ENCODE measurements around the gene HVCN1. TPM values are rescaled to one million over a fixed set of nuclear protein-coding genes. Genes with fewer than 3 reads are reported as not detected.

Gene HVCN1
- total and polyA plus RNA-seq, 2 donors (not counting 1 experiment from before 2014, with no cell fraction given): 216 to 422 TPM

GRCh38 chr12:110733900-110734299 lies 45.0 kb upstream of the HVCN1 start:
- ChIA-PET CTCF (interaction anchor here (1.2 kb wide), 1 partner anchor 132 kb away, joined by 3 read pairs; no protein-coding TSS in a partner anchor), POLR2A (no interaction called here)
- Mint-ChIP-seq H3K27me3 (no peaks in the 10 kb centered on the region), H3K4me3 (peak overlapping the region; percentile 56), H3K9me3 (ENCODE audit: insufficient read depth) (no peaks in the 10 kb centered on the region), H3K27ac (peak overlapping the region; percentile 87), H3K4me1 (peaks cover 63% of the 10 kb centered on the region)
- Histone ChIP-seq H3K27ac (ENCODE audit: low read length in 2 of 2) (peak overlapping the region in 1 of 2 donors; percentile 42), H3K9me3 (ENCODE audit: control extremely low read depth in 1 of 3, control insufficient read depth in 2 of 3, insufficient read depth in 1 of 3, low read length in 2 of 3) (no peaks in the 10 kb centered on the region), H3K4me3 (ENCODE audit: control extremely low read depth in 1 of 5, extremely low read depth in 1 of 5, insufficient read depth in 1 of 5, low read depth in 2 of 5, low read length in 4 of 5) (no peak overlapping the region), H3K79me2 (ENCODE audit: control insufficient read depth, insufficient read depth, low read length) (peaks cover 100% of the 10 kb centered on the region), H3K27me3 (replicated peaks in 1 of 4; ENCODE audit: control extremely low read depth in 1 of 4, control insufficient read depth in 3 of 4, insufficient read depth in 4 of 4, low read length in 3 of 4) (no peaks in the 10 kb centered on the region), H3K4me1 (ENCODE audit: control insufficient read depth in 2 of 2, insufficient read depth in 2 of 2, low read length in 2 of 2) (peaks cover 30 to 31% of the 10 kb centered on the region in 2 donors), H4K20me1 (ENCODE audit: control insufficient read depth, insufficient read depth, low read length, poor library complexity, severe bottlenecking) (peaks cover 53% of the 10 kb centered on the region), H3K9ac (ENCODE audit: low read length) (no peak overlapping the region), H3K36me3 (replicated peaks in 1 of 2; ENCODE audit: control extremely low read depth in 1 of 2, control insufficient read depth in 1 of 2, extremely low read depth in 1 of 2, insufficient read depth in 2 of 2, low read length in 1 of 2) (peaks cover 15 to 53% of the 10 kb centered on the region in 2 experiments), H2AFZ (ENCODE audit: insufficient read depth, low read depth, low read length, poor library complexity, severe bottlenecking) (no peak overlapping the region), H3K4me2 (replicated peaks; ENCODE audit: low read depth, low read length, poor library complexity, severe bottlenecking) (peak overlapping the region; percentile 29)
- no peak for ATAC-seq (ENCODE audit: low read depth)
- intact Hi-C loops (cut with micrococcal nuclease): no loop called here
- TF ChIP-seq EZH2 (IDR thresholded peaks at IDR 0.05; ENCODE audit: borderline replicate concordance, insufficient read depth, low read depth, low read length, poor library complexity, severe bottlenecking) (no peak), CTCF (IDR thresholded peaks at IDR 0.05) (no peak)
- DNase-seq: no peak
- no CpG with 5 or more reads among the region's 1 CpG for WGBS (ENCODE audit: insufficient coverage)

- H3K36me3 ChIP-seq (replicated peaks in 1 of 2; ENCODE audit: control extremely low read depth in 1 of 2, control insufficient read depth in 1 of 2, extremely low read depth in 1 of 2, insufficient read depth in 2 of 2, low read length in 1 of 2): peaks cover 15 to 60% of the 10 kb centered on the region in 2 experiments
- H3K9ac ChIP-seq (ENCODE audit: low read length): no peak overlapping the region
- H3K27ac ChIP-seq (ENCODE audit: low read length in 2 of 2): peak overlapping the region in 1 of 2 donors; percentile 42
- H3K27me3 Mint-ChIP-seq: no peaks in the 10 kb centered on the region
- no peak overlapping the region for H2AFZ ChIP-seq (ENCODE audit: insufficient read depth, low read depth, low read length, poor library complexity, severe bottlenecking)
- no peaks in the 10 kb centered on the region for H3K9me3 Mint-ChIP-seq (ENCODE audit: insufficient read depth)
- no peak overlapping the region for H3K4me3 Mint-ChIP-seq
- no peak for DNase-seq
- H3K79me2 ChIP-seq (ENCODE audit: control insufficient read depth, insufficient read depth, low read length): peaks cover 100% of the 10 kb centered on the region
- intact Hi-C loops (cut with micrococcal nuclease): no loop called here
- TF ChIP-seq CTCF (IDR thresholded peaks at IDR 0.05) (no peak), EZH2 (IDR thresholded peaks at IDR 0.05; ENCODE audit: borderline replicate concordance, insufficient read depth, low read depth, low read length, poor library complexity, severe bottlenecking) (no peak)
- H3K4me2 ChIP-seq (replicated peaks; ENCODE audit: low read depth, low read length, poor library complexity, severe bottlenecking): peak overlapping the region; percentile 29
- 57% methylated on average over 1 of the region's 5 CpGs for WGBS (ENCODE audit: insufficient coverage)
- no peak overlapping the region for H3K4me3 ChIP-seq (ENCODE audit: control extremely low read depth in 1 of 5, extremely low read depth in 1 of 5, insufficient read depth in 1 of 5, low read depth in 2 of 5, low read length in 4 of 5)
- H4K20me1 ChIP-seq (ENCODE audit: control insufficient read depth, insufficient read depth, low read length, poor library complexity, severe bottlenecking): peaks cover 46% of the 10 kb centered on the region
- CTCF ChIA-PET: interaction anchor here (1.2 kb wide), 1 partner anchor 132 kb away, joined by 3 read pairs; no protein-coding TSS in a partner anchor
- H3K4me1 Mint-ChIP-seq: peaks cover 62% of the 10 kb centered on the region
- H3K27ac Mint-ChIP-seq: no peak overlapping the region
- H3K4me1 ChIP-seq (ENCODE audit: control insufficient read depth in 2 of 2, insufficient read depth in 2 of 2, low read length in 2 of 2): peaks cover 24 to 28% of the 10 kb centered on the region in 2 donors
- H3K27me3 ChIP-seq (replicated peaks in 1 of 4; ENCODE audit: control extremely low read depth in 1 of 4, control insufficient read depth in 3 of 4, insufficient read depth in 4 of 4, low read length in 3 of 4): no peaks in the 10 kb centered on the region
- POLR2A ChIA-PET: interaction anchor here (0.8 kb wide), 1 partner anchor 13 kb away, joined by 4 read pairs; no protein-coding TSS in a partner anchor
- ATAC-seq (ENCODE audit: low read depth): no peak
- no peaks in the 10 kb centered on the region for H3K9me3 ChIP-seq (ENCODE audit: control extremely low read depth in 1 of 3, control insufficient read depth in 2 of 3, insufficient read depth in 1 of 3, low read length in 2 of 3)
Observed at GRCh38 chr12:110733089-110733715, 44.3 kb upstream of the HVCN1 start.
